SKM-1 (cell line): ENCODE data around the gene TBC1D22B.

Experiments used
- DNase-seq: peaks from one replicate; lab custom pipeline; 2025; ENCODE audit not compliant: unreplicated experiment; lab: John Stamatoyannopoulos, UW

TBC1D22B gene, protein sequence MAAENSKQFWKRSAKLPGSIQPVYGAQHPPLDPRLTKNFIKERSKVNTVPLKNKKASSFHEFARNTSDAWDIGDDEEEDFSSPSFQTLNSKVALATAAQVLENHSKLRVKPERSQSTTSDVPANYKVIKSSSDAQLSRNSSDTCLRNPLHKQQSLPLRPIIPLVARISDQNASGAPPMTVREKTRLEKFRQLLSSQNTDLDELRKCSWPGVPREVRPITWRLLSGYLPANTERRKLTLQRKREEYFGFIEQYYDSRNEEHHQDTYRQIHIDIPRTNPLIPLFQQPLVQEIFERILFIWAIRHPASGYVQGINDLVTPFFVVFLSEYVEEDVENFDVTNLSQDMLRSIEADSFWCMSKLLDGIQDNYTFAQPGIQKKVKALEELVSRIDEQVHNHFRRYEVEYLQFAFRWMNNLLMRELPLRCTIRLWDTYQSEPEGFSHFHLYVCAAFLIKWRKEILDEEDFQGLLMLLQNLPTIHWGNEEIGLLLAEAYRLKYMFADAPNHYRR

DNA sequence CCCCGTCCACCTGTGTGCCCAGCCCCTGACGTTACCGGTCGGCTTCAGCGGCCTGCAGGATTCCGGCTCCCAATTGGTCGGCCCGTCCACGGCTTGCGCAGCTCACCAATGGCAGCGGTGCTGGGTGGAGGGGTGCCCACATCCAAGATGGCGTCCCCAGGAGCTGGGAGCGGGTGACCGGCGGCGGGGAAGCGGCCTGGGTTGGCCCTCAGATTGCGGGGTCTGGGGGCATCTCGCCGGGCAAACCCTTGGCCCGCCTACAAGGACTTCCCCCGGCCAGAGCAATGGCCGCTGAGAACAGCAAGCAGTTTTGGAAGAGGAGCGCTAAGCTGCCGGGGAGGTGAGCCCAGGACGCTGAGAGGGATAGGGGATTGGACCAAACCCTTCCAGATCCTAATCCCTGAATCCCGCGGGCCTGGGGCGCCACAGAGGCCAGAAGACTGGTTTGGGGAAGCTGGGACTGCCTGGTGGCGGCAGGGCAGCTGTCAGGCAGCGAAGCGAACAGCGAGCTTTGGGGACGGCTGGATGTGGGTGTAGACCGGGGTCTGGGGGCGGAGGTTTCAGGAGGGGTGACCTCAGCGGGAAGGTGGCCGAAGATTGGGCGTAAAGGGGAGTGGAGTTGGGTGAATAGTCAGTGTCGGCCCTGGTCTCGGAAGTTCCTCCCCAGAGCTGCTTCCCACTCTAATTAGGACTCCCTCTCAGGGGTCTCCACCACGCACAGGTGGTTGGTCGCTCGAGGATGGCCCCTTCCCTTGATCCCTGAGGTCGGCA is at the start of gene TBC1D22B, which contains the start of gene TMEM217:
TSS of gene TBC1D22B (plus strand) at position 139 of the 771 bp plus-strand sequence. CDS start at position 285, 146 bp downstream.
TSS of gene TMEM217 (minus strand) at position 511 of the 771 bp plus-strand sequence. CDS start 39,114 bp downstream, outside the sequence.
- DNase-seq, result peak; percentile 86

DNA sequence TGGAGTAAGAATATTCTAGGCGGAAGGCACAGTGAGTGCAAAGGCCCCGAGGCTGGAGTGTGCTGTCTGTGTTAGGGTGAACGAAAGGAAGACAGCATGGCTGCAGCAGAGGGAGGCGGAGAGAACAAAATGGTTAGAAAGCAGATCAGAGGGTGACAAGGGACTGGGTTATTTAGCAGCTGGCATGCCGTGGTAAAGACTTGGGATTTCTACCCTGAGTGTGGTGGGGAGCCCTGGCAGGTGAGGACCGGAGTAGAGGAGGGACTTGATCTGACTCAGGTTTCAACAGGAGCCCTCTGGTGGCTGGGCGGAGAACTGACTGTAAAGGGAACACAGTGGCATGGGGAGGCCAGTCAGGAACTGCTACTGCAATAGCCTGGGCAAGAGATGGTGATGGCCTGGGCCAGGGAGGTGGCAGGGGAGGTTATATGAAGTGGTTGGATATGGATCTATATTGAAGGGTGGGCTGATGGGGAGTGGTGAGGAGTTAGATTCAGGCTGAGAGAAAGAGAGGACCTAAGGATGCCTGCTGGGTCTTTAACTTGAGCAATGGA is 49.6 kb upstream of the TBC1D22B start:
- DNase-seq, result peak; percentile 86

DNA sequence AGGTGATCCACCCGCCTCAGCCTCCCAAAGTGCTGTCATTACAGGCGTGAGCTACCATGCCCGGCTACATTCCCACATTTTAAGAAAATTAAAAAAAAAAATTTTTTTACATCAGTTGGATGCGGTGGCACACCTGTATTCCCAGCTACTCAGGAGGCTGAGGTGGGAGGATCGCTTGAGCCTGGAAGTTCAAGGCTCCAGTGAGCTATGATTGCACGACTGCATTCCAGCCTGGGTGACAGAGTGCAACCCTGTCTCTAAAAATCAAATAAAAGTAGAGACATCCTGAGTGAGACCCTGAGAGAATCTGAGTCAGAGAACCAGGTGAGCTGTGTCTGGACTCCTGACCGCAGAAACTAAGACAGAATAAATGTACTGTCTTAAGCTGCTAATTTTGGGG is 48.8 kb upstream of the TBC1D22B start:
- no peak for DNase-seq

DNA sequence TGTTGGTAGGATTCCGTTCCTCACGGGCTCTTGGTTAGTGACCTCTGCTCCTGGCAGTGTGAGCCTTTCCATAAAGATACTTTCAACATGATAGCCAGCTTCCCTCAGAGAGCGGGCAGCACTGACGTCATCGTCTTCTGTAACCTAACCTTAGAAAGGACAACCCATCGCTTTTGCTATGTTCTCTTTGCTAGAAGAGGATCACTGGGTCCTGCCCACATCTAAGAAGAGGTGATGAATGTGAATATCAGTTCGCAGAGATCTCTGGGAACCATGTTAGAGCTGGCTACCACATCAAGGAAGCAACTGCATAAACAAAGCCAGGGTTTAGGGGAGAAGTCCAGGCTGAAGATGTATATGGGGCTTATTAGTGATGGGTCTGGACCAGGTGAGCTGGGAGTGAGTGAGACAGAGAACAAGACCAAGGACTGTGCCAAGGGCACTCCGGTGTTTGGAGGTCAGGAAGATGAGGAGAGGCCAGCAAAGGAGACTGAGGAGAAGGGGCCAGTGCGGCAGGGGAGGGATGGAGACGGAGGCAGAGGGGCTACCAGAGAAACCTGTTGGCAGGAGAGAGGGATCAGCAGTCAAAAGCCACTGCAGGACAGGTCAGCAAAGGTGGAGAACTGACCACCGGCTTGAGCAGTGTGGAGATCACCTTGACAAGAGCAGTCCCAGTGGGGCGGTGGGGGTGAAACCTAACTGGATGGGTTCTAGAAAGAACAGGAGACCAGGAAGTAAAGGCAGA is 47.9 kb upstream of the TBC1D22B start:
- DNase-seq, result no peak

DNA sequence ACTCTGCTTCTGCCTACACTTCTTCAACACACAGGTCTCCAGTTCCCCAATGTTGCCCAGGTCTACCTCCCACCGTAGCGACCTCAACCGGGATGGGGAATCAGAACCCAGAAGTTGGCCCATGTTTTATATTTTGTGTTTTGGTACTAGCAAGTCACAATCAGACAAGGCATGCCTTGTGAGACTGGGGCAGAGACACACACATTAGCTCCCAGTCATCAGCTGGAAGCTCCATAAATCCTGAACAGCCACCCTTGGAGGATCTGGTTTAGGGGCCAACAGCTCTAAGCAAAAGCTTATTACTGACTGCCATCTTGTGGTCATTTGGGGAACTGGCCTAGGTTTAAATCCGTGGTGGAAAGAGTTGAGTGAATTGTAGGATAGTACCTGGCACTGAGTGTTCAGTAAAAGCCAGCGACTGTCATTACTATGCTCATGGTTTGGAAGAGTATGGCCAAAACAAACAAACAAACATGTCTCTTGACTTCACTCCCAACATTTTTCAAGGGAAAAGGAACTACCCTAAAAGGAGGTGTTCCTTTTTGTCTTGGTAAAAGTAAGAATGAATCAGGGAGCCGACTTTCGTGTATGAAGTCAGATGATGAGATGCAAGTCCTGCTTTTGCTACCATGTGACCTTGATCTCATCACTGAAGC is 47.1 kb upstream of the TBC1D22B start:
- DNase-seq, result peak; percentile 33

DNA sequence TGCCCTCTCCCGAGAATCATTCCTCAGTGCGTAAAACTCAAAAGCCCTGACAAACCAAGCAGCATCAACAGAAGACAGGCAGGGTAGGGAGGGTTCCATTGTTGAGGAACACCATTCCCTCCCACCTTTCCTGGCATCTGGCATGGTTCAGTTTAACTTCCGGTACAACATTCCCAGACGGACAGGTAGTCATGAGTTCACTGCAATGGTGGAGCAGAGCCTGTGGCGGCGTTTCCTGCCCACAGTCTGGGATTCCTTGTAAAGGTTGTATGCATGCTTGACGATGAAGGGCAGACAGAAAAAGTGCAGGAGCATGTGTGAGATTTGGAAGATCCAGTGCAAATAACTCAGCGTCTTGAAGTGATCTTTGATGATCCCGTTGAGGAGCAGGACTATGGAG is 45.3 kb upstream of the TBC1D22B start:
- no peak for DNase-seq

DNA sequence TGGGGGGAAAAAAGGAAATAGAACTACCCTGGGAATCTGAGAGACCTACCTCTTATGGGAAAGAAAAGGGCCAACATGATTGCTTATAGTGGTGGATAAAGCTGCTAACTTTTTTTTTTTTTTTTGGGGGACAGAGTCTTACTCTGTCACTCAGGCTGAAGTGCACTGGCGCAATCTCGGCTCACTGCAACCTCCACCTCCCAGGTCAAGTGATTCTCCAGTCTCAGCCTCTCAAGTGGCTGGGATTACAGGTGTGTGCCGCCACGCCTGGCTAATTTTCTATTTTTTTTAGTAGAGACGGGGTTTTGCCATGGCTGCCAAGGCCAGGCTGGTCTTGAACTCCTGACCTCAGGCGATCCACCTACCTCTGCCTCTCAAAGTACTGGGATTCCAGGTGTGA is 39.5 kb upstream of the TBC1D22B start:
- DNase-seq, result no peak

DNA sequence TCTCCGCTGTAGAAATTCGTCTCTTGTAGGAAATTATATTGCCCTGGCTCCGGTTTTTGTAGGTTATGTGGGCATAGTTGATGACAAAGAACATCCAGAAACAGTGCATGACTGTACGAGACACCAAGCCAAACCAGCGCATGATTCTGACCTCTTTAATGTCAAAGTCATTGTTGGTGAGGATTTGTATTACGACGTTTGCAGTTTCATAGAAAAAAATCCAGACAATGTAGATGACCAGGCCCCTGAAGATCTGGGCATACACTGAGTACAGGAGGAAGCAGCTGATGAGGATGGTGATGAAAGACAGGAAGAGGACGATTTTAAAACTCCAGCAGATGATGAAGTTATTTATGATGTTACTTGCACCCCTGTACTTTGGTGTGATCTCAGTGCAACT is 39.1 kb upstream of the TBC1D22B start:
- no peak for DNase-seq

DNA sequence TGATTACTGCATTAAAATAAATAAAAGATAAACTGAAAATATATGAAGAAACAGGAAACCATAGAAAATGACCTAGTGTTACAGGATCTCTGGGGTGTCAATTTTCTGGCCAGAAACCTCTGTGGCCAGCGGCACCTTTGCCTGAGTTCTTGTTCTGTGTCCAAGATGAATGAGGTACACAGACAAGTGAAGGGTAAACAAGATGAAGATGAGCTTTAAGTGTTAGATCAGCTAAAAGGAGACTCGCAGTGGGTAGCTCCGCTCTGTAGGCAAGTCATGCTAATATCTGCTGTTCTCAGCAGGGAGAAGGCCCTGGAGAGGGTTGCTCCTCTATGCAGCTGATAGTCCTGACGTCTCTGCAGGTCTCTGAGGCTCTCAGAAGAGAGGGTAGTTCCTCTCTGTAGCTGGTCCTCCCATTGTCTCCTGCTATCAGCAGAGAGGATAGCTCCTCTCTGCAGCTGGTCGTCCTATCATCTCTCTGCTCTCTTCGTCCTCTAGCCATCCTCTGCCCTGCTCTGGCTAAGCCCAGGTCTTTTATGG is 35.9 kb upstream of the TBC1D22B start:
- no peak for DNase-seq

DNA sequence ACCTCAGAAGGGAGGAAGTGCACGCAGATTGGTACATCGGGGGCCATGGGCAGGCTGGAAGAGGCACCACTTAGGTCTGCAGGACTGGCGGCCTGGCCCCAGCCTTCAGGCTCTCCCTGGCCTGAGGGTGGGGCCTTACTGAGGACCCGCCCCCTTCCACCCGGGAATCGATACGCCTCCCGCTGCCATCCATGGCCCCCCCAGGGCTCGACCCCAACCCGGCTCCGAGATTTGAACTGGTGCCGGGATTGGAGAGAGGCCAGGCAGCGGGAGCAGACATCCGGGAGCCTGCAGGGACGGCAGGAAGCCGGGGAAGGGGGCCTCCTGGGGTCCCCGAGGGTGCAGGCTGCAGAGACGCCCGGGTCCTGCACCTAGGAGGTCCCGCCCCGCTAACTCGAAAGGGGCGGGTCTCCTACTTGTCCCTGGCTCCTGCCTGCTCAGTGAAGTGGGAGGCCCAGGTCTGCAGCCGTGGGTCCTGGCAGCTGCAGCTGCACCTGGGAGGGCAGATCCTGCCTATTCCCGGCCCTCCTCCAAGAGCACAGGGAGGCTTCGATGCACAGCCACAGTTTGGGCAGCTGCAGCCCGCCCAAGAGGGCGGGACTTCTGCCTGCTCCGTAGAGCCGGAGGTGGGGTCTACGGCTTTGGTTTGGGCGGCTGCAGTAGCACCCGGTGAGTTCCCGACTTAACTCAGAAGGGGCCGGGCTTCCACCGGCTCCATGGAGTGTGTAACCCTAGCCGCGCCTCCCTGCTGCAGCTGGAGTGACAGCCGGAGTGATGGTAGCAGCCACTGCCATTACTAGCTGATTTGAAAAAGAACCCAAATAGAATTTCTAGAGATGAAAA is 35.2 kb upstream of the TBC1D22B start:
- peak; percentile 68 for DNase-seq

DNA sequence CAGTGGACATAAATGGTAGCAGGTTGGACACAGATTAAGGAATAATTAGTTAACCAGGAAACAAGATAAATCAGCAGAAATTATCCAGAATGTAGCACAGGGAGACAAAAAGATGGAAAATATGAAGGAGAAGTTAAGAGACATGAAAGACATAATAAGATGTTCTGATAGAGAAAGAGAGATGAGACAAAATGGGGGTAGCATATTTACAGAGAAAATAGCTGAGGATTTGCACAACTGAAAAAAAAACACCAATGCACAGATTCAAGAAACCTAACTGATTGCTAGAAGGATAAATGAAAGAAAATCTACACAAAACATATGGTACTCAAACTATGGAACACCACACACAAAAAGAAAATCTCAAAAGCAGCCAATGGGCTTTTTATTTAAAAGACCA is 34.6 kb upstream of the TBC1D22B start:
- DNase-seq, result no peak

DNA sequence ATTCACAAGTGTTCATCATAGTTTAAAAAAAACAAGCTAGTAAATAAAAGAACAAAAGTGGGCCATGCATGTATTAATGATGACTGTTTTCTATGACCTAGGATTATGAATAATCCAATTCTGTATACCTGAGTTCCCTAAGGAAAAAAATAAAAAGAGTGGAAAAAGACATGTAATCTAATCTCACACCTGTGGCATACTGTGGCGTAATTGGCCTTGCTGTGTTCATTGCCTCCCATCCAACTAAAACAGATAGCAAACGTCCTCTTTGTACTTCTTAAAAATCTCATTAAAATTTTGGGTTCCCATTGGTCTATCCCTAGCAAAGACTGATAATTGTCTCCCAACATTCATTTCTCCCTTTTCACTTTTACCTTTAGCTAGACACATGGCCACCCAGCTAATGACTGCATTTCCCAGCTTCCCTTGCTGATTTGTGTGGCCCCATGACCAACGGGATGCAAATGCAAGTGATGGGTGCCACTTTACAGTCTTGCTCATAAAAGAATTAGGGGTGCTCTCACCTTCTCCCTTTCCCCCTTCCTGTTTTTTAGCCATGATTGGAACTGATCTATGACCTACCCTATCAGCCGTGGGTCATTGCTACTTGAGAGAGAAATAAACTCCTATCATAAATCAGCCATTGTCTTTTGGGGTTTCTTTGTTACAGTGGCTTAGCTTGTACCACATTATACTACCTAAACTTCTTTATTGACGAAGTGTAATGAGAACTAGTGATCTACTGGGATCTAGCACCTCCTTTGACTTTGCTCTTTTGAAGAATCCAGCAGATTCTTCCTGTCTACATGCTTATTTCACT is 32.0 kb upstream of the TBC1D22B start:
- DNase-seq, result no peak

DNA sequence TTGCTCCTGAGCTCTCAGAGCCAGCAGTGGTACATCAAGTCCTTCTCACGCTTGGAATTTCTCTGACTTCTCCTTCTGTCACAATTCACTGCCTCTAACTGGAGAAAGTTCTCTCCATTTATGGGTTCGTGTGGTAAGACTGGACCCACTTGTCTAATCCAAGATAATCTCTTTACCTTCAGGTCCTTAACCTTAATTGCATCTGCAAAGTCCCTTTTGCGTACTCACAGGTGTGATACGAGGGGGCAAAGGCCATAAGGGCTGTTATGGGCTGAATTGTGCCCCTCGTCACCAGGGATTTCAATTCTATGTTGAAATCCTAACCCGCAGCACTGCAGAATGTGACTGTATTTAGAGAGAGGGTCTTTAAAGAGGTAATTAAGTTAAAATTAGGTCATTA is 27.5 kb upstream of the TBC1D22B start:
- no peak for DNase-seq

DNA sequence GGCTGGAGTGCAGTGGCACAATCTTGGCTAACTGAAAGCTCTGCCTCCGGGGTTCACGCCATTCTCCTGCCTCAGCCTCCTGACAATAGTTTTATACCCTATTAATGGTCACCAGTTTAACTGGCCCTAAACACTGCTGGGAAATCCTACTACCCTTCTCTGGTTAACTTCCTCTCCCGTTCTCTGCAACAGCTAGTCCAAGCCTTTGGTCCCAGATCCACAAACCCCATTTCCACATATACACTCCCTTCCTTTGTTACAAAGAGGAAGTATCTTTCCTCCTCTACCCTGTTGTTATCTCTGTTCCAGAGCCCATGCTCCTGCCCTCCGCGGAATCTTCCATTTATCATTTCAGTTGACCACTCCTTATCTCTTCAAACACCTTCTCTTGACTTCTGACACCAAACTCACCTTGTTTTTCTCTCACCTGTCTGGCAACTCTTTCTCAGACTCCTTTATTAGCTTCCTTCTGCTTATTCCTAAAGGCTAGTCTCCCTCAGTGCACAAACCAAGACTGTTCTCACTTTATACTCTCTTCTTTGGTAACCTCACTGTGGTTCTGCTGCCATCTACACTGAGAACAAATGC is 25.0 kb upstream of the TBC1D22B start:
- DNase-seq, result no peak

DNA sequence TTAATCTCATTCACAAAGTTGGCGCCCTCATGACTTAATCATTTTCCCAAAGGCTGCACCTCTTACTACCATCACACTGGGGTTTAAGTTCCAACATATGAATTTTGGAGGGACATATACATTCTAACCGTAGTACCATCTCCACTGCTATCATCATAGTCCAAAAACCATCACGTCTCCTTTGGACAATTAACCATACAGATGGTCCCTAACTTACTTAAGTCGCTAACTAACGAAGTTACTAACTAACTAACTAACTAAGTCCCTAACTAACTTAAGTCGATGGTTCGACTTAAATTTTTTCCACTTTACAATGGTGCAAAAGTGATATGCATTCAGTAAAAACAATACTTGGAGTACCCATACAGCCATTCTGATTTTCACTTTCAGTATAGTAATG is 24.0 kb upstream of the TBC1D22B start:
- DNase-seq, result no peak

DNA sequence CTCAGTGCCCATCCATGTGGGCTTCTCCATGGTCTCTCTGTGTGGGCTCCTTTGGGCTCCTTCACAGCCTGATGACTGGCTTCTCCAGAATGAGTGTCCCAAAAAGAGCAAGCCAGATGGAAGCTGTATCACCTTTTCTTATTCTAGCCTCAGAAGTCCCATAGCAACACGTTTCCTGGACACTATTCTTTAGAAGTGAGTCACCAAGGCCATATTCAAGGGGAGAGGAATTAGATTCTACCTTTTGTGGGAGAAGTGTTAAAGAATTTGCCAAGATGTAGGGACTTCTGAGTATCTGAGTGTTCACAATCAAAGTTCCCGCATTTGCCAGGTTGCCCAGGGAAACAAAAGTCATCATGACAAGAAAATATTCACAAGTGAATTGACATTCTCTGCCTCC is 20.7 kb upstream of the TBC1D22B start:
- no peak for DNase-seq

DNA sequence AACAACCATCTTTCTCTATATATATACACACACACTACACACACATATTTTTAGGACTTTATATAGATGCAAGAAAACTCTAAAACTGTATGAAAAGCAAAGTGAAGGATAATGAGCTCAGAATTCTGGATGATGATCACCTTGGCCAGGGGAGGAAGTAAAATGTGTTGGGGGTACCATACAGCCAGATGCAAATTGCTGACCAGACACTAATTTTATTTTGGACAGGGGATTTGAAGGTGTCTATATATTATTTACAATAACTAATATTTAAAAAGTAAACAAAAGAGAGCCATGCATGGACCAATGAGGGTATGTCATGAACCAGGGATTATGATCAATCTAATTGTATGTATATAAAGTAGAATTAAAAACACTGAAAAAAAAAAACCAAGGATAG is 19.8 kb upstream of the TBC1D22B start:
- DNase-seq, result no peak

DNA sequence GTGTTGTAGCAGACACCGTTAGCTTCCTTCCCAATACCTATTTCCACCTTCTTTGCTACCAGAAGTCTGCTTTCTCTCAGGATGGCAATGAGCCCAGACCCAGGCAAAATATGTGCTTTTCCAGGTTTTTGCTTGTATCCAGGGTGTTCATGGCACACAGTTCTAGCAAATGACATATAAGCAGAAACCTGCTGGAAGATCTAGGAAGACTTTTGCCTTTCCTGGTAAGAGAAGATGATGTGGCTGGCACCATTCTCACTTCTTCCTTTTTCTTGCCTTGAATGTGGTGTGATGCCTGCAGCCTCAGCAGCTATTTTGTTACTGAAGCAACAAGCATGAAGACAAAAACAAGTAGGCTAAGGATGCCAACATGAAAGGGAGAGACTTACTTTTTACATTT is 19.2 kb upstream of the TBC1D22B start:
- DNase-seq, result no peak
